Spleen (tissue), 11 donors: Measurements from ENCODE around the gene SPINK7. TPM values are rescaled to one million over a fixed set of nuclear protein-coding genes. Genes with fewer than 3 reads are reported as not detected.

Experiments used
- DNase-seq: peaks from one replicate; pipeline ENCODE4 v3.0.0-alpha.2; 2020
- H3K27ac ChIP-seq, 8 donors: fragments of 200-600 bp; sonication (generic) in 7 of 8; 1 replicate in 4 of 8; 2 replicates in 4 of 8; pipeline versions ENCODE4 v1.5.0 to v1.8.0; 2016 to 2021; ENCODE audit warnings: inconsistent platforms in 4 of 8, mild to moderate bottlenecking in 4 of 8, moderate library complexity in 1 of 8
- H3K27me3 ChIP-seq, 7 donors: fragments of 200-600 bp; sonication (generic) in 6 of 7; replicated peaks in 1 of 7; 1 replicate in 4 of 7; 2 replicates in 3 of 7; pipeline versions ENCODE4 v1.5.0 to v1.8.0; 2016 to 2021; ENCODE audit warnings: inconsistent platforms in 3 of 7, mild to moderate bottlenecking in 1 of 7
- H3K36me3 ChIP-seq, 6 donors: fragments of 200-600 bp; sonication (generic) in 5 of 6; 1 replicate in 4 of 6; 2 replicates in 2 of 6; pipeline versions ENCODE4 v1.5.0 to v1.8.0; 2016 to 2021; ENCODE audit warnings: inconsistent platforms in 2 of 6
- H3K4me1 ChIP-seq, 6 donors: fragments of 200-600 bp; sonication (generic) in 5 of 6; 1 replicate in 3 of 6; 2 replicates in 3 of 6; pipeline versions ENCODE4 v1.5.0 to v1.8.0; 2016 to 2021; ENCODE audit warnings: inconsistent platforms in 3 of 6
- H3K4me3 ChIP-seq, 8 donors: fragments of 200-600 bp; sonication (generic) in 7 of 8; 1 replicate in 4 of 8; 2 replicates in 4 of 8; pipeline versions ENCODE4 v1.5.0 to v1.8.0; 2016 to 2021; ENCODE audit warnings: inconsistent platforms in 4 of 8, mild to moderate bottlenecking in 4 of 8, moderate library complexity in 2 of 8
- H3K9me3 ChIP-seq, 8 donors: fragments of 200-600 bp; sonication (generic) in 7 of 8; 1 replicate in 4 of 8; 2 replicates in 4 of 8; pipeline versions ENCODE4 v1.5.0 to v1.8.0; 2016 to 2021; ENCODE audit warnings: inconsistent platforms in 4 of 8
- POLR2A ChIP-seq, 3 donors: fragments of 450-650 bp; IDR thresholded peaks; one replicate each; pipeline ENCODE4 v1.5.1; 2017; ENCODE audit warnings: antibody characterized with exemption in 3 of 3, mild to moderate bottlenecking in 1 of 3
- POLR2AphosphoS5 ChIP-seq, 3 donors: sonication (generic); formaldehyde crosslinking; IDR thresholded peaks; one replicate each; pipeline ENCODE4 v1.5.1; 2017; ENCODE audit warnings: antibody characterized with exemption in 3 of 3
- WGBS, 5 donors: extraction: QIAGEN DNeasy Blood & Tissue Kit in 3 of 5; methylation state at CpG; one replicate each; pipeline versions ENCODE4 v1.1.5 to v1.1.7; 2013 to 2018; 5-methylcytosine and 5-hydroxymethylcytosine counted together
- intact Hi-C: fragments of 100-400 bp; cut with DNase I; formaldehyde crosslinking; loops from one replicate; pipeline ENCODE4 v1.15.0; 2023; ENCODE audit warnings: low total_unique reads
- polyA plus RNA-seq, 3 donors: library from polyadenylated mRNA; stranded (reverse); fragments of 200-250 nt; gene quantifications; one replicate each; pipeline ENCODE4 v1.2.1, GENCODE V29; 2013
- total RNA-seq, 7 donors: library from RNA; depleted of rRNA in 3 of 7; stranded (reverse); fragments of >200 nt in 3 of 7; fragmentation: NEBNext Ultra II Directional in 4 of 7; extraction: Animal tissue kit (Norgen Biotek cat#: 25700) in 4 of 7; gene quantifications; one replicate each; pipeline versions ENCODE4 v1.1.0 to v1.2.1, GENCODE V29; 2016 to 2021
- TF ChIP-seq, protein P1 (sequence below), 11 experiments: fragments of 200-600 bp in 7 of 11; fragments of 450-650 bp in 4 of 11; sonication (generic) in 4 of 11; IDR thresholded peaks in 8 of 11; conservative IDR thresholded peaks in 3 of 11; 1 replicate in 7 of 11; 2 replicates in 4 of 11; pipeline versions ENCODE4 v1.4.0 to v1.8.0; 2016 to 2021; ENCODE audit warnings: antibody characterized with exemption in 11 of 11, inconsistent platforms in 4 of 11, mild to moderate bottlenecking in 1 of 11
- donor health status: healthy with polysubstance abuse.
- donor health status: DM: no; HTN: no; CAD: no; lungs with moderate emphysema.
- donor health status: DM: no; HTN: no; CAD: no.
- donor health status: Bipolar disorder and iron deficiency.
- donor health status: healthy.
- donor health status: DM: no; HTN: no; CAD: no.
- donor health status: DM: yes; HTN: yes; CAD: no.

The SPINK7 gene
- total and polyA plus RNA-seq, 10 donors: 1.3 TPM; not detected in 9

DNA sequence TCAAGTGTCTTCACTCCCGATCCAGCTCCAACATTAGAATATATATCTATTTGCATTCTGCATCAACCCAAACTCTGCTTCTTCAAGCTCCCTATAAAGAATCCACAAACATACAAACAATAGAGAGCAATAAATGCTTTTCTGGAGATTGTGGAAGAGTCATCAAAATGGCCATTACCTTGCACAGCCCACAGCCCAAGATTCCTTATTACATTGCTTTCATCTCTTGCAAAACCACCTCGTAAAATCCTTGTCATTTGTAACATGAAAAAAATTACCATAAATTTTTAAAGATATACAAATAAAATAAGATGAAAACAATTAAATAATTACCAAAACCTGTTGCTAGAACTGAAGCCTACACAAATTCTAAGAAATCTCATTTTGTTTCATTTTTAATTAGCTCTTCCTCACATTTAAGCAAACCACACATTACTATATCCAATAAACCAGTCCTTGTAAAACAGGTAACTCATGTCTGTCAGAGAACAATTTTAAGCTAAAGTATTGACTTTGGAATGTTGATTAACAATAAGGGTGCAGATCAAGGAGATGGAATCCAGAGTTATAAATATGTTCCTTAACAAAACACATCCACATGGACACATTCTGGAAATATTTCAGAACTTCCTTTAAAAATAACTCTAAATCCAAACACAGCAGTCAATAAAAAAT lies 30.3 kb downstream of the SPINK7 start:
- WGBS, 5 donors: 86 to 93% (median 91%) methylated on average over 2 of the region's 2 CpGs
- Histone ChIP-seq H3K27me3 (no peaks in the 10 kb centered on the region), H3K9me3 (no peaks in the 10 kb centered on the region), H3K36me3 (peaks cover 0 to 4% (median 0%) of the 10 kb centered on the region in 6 donors), H3K4me3 (no peak overlapping the region), H3K27ac (no peak overlapping the region), H3K4me1 (no peaks in the 10 kb centered on the region)
- TF ChIP-seq, protein P1, sequence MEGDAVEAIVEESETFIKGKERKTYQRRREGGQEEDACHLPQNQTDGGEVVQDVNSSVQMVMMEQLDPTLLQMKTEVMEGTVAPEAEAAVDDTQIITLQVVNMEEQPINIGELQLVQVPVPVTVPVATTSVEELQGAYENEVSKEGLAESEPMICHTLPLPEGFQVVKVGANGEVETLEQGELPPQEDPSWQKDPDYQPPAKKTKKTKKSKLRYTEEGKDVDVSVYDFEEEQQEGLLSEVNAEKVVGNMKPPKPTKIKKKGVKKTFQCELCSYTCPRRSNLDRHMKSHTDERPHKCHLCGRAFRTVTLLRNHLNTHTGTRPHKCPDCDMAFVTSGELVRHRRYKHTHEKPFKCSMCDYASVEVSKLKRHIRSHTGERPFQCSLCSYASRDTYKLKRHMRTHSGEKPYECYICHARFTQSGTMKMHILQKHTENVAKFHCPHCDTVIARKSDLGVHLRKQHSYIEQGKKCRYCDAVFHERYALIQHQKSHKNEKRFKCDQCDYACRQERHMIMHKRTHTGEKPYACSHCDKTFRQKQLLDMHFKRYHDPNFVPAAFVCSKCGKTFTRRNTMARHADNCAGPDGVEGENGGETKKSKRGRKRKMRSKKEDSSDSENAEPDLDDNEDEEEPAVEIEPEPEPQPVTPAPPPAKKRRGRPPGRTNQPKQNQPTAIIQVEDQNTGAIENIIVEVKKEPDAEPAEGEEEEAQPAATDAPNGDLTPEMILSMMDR (IDR thresholded peaks at IDR 0.05 in 8 of 11, conservative IDR thresholded peaks at IDR 0.05 in 3 of 11): no peak
- TF ChIP-seq POLR2A (IDR thresholded peaks at IDR 0.05): no peak
- TF ChIP-seq POLR2AphosphoS5 (IDR thresholded peaks at IDR 0.05): no peak
- intact Hi-C loops: no loop called here
- no peak for DNase-seq

- TF ChIP-seq POLR2A (IDR thresholded peaks at IDR 0.05): no peak
- TF ChIP-seq, protein P1 (IDR thresholded peaks at IDR 0.05 in 8 of 11, conservative IDR thresholded peaks at IDR 0.05 in 3 of 11): no peak
- TF ChIP-seq POLR2AphosphoS5 (IDR thresholded peaks at IDR 0.05): no peak
- no peak overlapping the region for H3K27ac ChIP-seq
- no peaks in the 10 kb centered on the region for H3K27me3 ChIP-seq
- intact Hi-C loops: no loop called here
- H3K4me1 ChIP-seq: no peaks in the 10 kb centered on the region
- peaks cover 0 to 4% (median 0%) of the 10 kb centered on the region in 6 donors for H3K36me3 ChIP-seq
- no peak for DNase-seq
- H3K9me3 ChIP-seq: no peaks in the 10 kb centered on the region
- 69 to 84% (median 83%) methylated on average over 2 of the region's 2 CpGs for WGBS, 5 donors
- H3K4me3 ChIP-seq: no peak overlapping the region
Measured at GRCh38 chr5:148343046-148343407, 30.8 kb downstream of the SPINK7 start.

- peaks cover 0 to 4% (median 0%) of the 10 kb centered on the region in 6 donors for H3K36me3 ChIP-seq
- no peaks in the 10 kb centered on the region for H3K27me3 ChIP-seq
- no peak overlapping the region for H3K27ac ChIP-seq
- intact Hi-C loops: no loop called here
- H3K4me3 ChIP-seq: no peak overlapping the region
- no peak for DNase-seq
- WGBS, 5 donors: 61 to 83% (median 77%) methylated on average over 7 of the region's 7 CpGs
- H3K4me1 ChIP-seq: no peaks in the 10 kb centered on the region
- H3K9me3 ChIP-seq: no peaks in the 10 kb centered on the region
- TF ChIP-seq POLR2A (IDR thresholded peaks at IDR 0.05) (no peak), POLR2AphosphoS5 (IDR thresholded peaks at IDR 0.05) (no peak)
- TF ChIP-seq, protein P1 (IDR thresholded peaks at IDR 0.05 in 8 of 11, conservative IDR thresholded peaks at IDR 0.05 in 3 of 11): no peak
Measured at GRCh38 chr5:148343603-148344487, 31.6 kb downstream of the SPINK7 start.

GRCh38 chr5:148347706-148348105 lies 35.5 kb downstream of the SPINK7 start:
- TF ChIP-seq, protein P1 (IDR thresholded peaks at IDR 0.05 in 8 of 11, conservative IDR thresholded peaks at IDR 0.05 in 3 of 11): no peak
- TF ChIP-seq POLR2A (IDR thresholded peaks at IDR 0.05): no peak
- no peak for TF ChIP-seq POLR2AphosphoS5 (IDR thresholded peaks at IDR 0.05)
- 71 to 96% (median 88%) methylated on average over 1 of the region's 1 CpG for WGBS, 5 donors
- Histone ChIP-seq H3K36me3 (peaks cover 0 to 5% (median 0%) of the 10 kb centered on the region in 6 donors), H3K27me3 (no peaks in the 10 kb centered on the region), H3K27ac (no peak overlapping the region), H3K9me3 (no peaks in the 10 kb centered on the region), H3K4me3 (no peak overlapping the region), H3K4me1 (no peaks in the 10 kb centered on the region)
- DNase-seq: no peak
- intact Hi-C loops: no loop called here
